NB4 (cell line): Measurements from ENCODE around the gene LAMTOR4.

ENCODE experiments used
- CTCF ChIP-seq: IDR thresholded peaks from one replicate; pipeline ENCODE4 v1.5.1; 2012; ENCODE audit warnings: low read depth, low read length
- POLR2A ChIP-seq: IDR thresholded peaks from 2 replicates; pipeline ENCODE4 v1.6.1; 2011; ENCODE audit warnings: mild to moderate bottlenecking; ENCODE audit not compliant: insufficient read length; ENCODE audit errors: extremely low read depth

- TF ChIP-seq POLR2A (no peak), CTCF (no peak)
Measured at GRCh38 chr7:100107125-100107737, 41.5 kb upstream of the LAMTOR4 start.
